ENCODE data around the gene DDX1. TPM values are rescaled to one million over a fixed set of nuclear protein-coding genes. Genes with fewer than 3 reads are reported as not detected.
A peak's percentile ranks its signal among the peaks of the same experiment; 100 is the strongest.

DDX1 gene
- total and polyA plus RNA-seq, 2 experiments from 2014 or later: 37.5 to 109 TPM

DNA sequence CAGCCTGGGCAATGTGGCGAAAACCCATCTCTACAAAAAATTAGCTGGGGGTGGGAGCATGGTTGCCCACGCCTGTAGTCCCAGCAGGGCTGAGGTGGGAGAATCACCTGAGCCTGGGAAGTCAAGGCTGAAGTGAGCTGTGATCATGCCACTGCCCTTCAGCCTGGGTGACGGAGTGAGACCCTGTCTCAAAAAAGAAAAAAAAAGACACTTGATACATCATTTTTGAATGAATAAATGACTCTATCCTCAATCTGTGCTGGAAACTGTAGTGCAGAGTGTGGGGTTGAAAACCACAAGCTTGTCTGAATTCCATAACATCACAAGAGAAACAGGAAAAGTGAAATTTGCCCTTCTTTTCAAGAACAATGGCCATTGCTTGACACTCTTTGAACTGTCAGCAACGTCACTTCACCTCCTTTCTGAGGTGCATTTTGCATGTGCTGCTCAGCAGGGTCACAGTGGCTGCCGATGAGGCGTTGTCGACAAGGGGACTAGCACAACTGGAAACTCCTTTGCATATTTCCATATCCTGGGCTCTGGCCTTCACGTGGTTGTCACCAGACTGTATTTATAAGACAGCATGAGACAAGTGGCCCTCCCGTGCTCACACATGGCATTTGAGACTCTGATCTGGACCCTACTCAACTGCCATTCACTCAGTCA is 54.2 kb downstream of the DDX1 start:
- DNase-seq (ENCODE audit: low read depth in 1 of 2, low spot score in 1 of 2): peak in 1 of 2 donors; percentile 79
- TF ChIP-seq, protein P1, sequence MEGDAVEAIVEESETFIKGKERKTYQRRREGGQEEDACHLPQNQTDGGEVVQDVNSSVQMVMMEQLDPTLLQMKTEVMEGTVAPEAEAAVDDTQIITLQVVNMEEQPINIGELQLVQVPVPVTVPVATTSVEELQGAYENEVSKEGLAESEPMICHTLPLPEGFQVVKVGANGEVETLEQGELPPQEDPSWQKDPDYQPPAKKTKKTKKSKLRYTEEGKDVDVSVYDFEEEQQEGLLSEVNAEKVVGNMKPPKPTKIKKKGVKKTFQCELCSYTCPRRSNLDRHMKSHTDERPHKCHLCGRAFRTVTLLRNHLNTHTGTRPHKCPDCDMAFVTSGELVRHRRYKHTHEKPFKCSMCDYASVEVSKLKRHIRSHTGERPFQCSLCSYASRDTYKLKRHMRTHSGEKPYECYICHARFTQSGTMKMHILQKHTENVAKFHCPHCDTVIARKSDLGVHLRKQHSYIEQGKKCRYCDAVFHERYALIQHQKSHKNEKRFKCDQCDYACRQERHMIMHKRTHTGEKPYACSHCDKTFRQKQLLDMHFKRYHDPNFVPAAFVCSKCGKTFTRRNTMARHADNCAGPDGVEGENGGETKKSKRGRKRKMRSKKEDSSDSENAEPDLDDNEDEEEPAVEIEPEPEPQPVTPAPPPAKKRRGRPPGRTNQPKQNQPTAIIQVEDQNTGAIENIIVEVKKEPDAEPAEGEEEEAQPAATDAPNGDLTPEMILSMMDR (IDR thresholded peaks at IDR 0.05; ENCODE audit: low read depth, low read length): no peak
- no peaks in the 10 kb centered on the region for H3K36me3 ChIP-seq
- H3K27ac ChIP-seq: no peak overlapping the region
- H3K9me3 ChIP-seq (ENCODE audit: low read depth): no peaks in the 10 kb centered on the region
- peaks cover 2% of the 10 kb centered on the region for H3K4me1 ChIP-seq (ENCODE audit: low read depth)
- H3K27me3 ChIP-seq: no peaks in the 10 kb centered on the region
- H3K4me3 ChIP-seq: no peak overlapping the region

DNA sequence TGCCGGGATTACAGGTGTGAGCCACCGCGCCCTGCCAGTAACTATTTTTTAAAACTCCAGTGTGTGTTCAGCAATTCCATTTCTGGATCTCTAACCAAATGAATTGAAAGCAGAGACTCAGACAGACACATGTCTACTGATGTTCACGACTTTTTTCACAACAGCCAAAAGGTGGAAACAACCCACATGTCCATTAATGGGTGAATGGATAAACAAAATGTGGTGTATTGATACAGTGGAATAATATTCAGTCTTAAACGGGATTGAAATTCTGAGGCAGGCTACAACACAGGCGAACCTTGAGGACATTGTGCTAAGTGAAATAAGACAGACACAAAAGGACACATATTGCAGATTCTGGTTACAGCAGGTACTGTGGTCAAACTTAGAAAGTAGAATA is 55.0 kb downstream of the DDX1 start:
- peaks cover 2% of the 10 kb centered on the region for H3K4me1 ChIP-seq (ENCODE audit: low read depth)
- H3K9me3 ChIP-seq (ENCODE audit: low read depth): no peaks in the 10 kb centered on the region
- no peak overlapping the region for H3K4me3 ChIP-seq
- H3K36me3 ChIP-seq: no peaks in the 10 kb centered on the region
- H3K27ac ChIP-seq: no peak overlapping the region
- DNase-seq (ENCODE audit: low read depth in 1 of 2, low spot score in 1 of 2): no peak
- H3K27me3 ChIP-seq: no peaks in the 10 kb centered on the region
- TF ChIP-seq, protein P1 (IDR thresholded peaks at IDR 0.05; ENCODE audit: low read depth, low read length): no peak

DNA sequence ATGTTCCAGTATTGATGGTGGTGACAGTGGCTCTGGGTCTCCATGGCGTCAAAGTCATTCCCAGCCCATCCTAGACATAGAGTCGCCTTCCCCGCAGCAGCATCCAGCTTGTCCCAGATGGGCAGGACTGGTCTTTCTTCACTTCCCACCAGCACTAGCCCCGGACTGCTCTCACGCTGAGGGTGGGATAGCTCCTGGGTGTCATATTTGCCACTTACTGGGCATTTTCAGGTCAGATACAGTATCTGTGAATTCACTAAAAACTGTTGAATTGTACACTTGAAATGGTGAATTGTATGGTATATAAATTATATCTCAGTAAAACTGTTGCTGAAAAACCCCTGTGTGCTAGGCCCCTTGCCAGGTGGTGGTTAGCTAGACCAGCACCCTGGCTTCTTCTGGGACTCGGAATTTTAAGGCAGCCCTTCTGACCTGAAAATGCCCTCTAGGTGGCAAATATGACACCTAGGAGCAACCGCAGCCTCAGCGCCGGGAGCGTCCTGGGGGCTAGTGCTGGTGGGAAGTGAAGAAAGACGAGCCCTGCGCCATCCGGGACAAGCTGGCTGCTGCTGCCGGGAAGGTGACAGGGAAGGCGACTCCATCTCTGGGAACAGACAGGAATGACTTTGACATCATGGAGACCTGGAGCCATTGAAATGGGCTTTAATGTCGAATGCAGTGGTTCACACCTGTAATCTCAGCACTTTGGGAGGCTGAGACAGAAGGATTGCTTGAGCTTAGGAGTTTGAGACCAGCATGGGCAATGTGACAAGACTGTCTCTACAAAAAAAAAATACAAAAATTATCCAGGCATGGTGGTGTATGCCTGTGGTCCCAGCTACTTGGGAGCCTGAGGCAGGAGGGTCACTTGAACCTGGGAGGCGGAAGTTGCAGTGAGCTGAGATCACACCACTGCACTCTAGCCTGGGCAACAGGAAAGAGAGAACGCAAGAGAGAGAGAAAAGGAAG is 56.2 kb downstream of the DDX1 start:
- Histone ChIP-seq H3K9me3 (ENCODE audit: low read depth) (no peaks in the 10 kb centered on the region), H3K27ac (no peak overlapping the region), H3K36me3 (no peaks in the 10 kb centered on the region), H3K27me3 (no peaks in the 10 kb centered on the region), H3K4me1 (ENCODE audit: low read depth) (peaks cover 2% of the 10 kb centered on the region), H3K4me3 (no peak overlapping the region)
- no peak for DNase-seq (ENCODE audit: low read depth in 1 of 2, low spot score in 1 of 2)
- TF ChIP-seq, protein P1 (IDR thresholded peaks at IDR 0.05; ENCODE audit: low read depth, low read length): no peak

DNA sequence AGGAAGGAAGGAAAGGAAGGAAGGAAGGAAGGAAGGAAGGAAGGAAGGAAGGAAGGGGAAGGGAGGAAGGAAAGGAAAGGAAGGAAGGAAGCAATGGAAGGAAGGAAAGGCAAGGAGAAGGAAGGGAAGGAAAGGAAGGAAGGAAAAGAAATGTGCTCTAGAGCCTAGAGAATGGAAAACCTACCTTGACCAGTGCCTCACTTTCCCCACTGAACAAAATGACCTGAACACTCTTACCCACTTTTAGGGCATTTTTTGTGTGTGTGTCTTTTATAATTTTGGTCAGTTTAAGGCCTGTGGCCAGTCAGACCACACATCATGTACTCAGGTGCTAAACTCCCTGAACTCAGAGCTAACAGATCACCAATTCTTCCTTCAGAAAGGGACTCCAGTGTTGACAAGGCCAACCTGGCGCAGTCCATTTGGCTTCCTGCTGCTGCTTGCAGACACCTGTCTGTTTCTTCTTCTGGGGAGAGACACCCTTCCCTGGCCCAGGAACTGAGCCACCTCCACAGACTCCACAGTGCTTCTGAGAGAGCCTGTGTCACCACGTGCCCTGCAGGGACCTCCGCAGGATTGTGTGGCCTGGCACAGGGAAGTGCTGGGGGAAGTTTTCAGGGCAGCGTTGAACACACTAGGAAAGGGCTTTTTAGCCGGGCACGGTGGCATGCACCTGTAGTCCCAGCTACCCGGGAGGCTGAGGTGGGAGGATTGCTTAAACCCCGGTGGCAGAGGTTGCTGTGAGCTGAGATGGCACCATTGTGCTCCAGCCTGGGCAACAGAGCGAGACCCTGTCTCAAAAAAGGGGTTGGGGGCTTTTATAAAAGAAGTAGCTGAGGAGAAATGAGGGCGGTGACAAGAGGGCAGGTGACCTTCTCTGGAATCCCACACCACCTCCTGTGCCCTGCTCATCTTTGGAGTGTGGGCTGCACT is 57.2 kb downstream of the DDX1 start:
- Histone ChIP-seq H3K36me3 (no peaks in the 10 kb centered on the region), H3K27ac (no peak overlapping the region), H3K4me1 (ENCODE audit: low read depth) (peaks cover 2% of the 10 kb centered on the region), H3K27me3 (no peaks in the 10 kb centered on the region), H3K4me3 (no peak overlapping the region), H3K9me3 (ENCODE audit: low read depth) (no peaks in the 10 kb centered on the region)
- no peak for DNase-seq (ENCODE audit: low read depth in 1 of 2, low spot score in 1 of 2)
- TF ChIP-seq, protein P1 (IDR thresholded peaks at IDR 0.05; ENCODE audit: low read depth, low read length): no peak
